IPS-20b (cell line): ENCODE results near the gene TXNIP.
A peak's percentile ranks its signal among the peaks of the same experiment; 100 is the strongest.

Source experiments
- H3K27ac ChIP-seq: one replicate; pipeline ENCODE4 v1.5.1; 2013; ENCODE audit warnings: low read length
- H3K27me3 ChIP-seq: 2 replicates; pipeline ENCODE4 v1.6.1; 2013; ENCODE audit warnings: mild to moderate bottlenecking, low read length, inconsistent platforms; ENCODE audit not compliant: insufficient read depth
- H3K36me3 ChIP-seq: 2 replicates; pipeline ENCODE4 v1.6.1; 2013; ENCODE audit warnings: low read depth, mild to moderate bottlenecking, inconsistent platforms, low read length, moderate library complexity; ENCODE audit not compliant: insufficient read depth
- H3K4me1 ChIP-seq: 2 replicates; pipeline ENCODE4 v1.6.1; 2013; ENCODE audit warnings: mild to moderate bottlenecking, control low read depth, inconsistent platforms, low read length, moderate library complexity; ENCODE audit not compliant: insufficient read depth
- H3K4me3 ChIP-seq: 2 replicates; pipeline ENCODE4 v1.5.1; 2013; ENCODE audit warnings: mild to moderate bottlenecking, low read length, inconsistent platforms
- H3K9ac ChIP-seq: 2 replicates; pipeline ENCODE4 v1.6.1; 2013; ENCODE audit warnings: low read depth, mild to moderate bottlenecking, inconsistent platforms, low read length, moderate library complexity
- H3K9me3 ChIP-seq: 2 replicates; pipeline ENCODE4 v1.6.1; 2013; ENCODE audit warnings: mild to moderate bottlenecking, low read depth, low read length, inconsistent platforms; ENCODE audit not compliant: insufficient read depth

The TXNIP gene

GRCh38 chr1:145979746-145980456 is 16.5 kb downstream of the TXNIP start:
- Histone ChIP-seq H3K4me1 (peaks cover 31% of the 10 kb centered on the region), H3K36me3 (no peaks in the 10 kb centered on the region), H3K4me3 (peak overlapping the region; percentile 55; the same call in 1 of the 2 replicates), H3K9me3 (no peaks in the 10 kb centered on the region), H3K27ac (peak overlapping the region; percentile 3), H3K9ac (peak overlapping the region; percentile 84; the same call in 1 of the 2 replicates), H3K27me3 (no peaks in the 10 kb centered on the region)

- H3K36me3 ChIP-seq, result no peaks in the 10 kb centered on the region
- peaks cover 31% of the 10 kb centered on the region for H3K4me1 ChIP-seq
- H3K9ac ChIP-seq, result peak overlapping the region; percentile 84; the same call in 1 of the 2 replicates
- H3K27me3 ChIP-seq, result no peaks in the 10 kb centered on the region
- H3K4me3 ChIP-seq, result peak overlapping the region; percentile 55
- H3K27ac ChIP-seq, result peak overlapping the region; percentile 86
- H3K9me3 ChIP-seq, result no peaks in the 10 kb centered on the region
Observed at GRCh38 chr1:145978854-145979745, 17.3 kb downstream of the TXNIP start.

GRCh38 chr1:145978471-145978853 is 17.9 kb downstream of the TXNIP start:
- H3K36me3 ChIP-seq, result no peaks in the 10 kb centered on the region
- peaks cover 31% of the 10 kb centered on the region for H3K4me1 ChIP-seq
- no peaks in the 10 kb centered on the region for H3K27me3 ChIP-seq
- H3K4me3 ChIP-seq, result peak overlapping the region; percentile 55; the same call in 1 of the 2 replicates
- H3K9me3 ChIP-seq, result no peaks in the 10 kb centered on the region
- peak overlapping the region; percentile 84; the same call in 1 of the 2 replicates for H3K9ac ChIP-seq
- peak overlapping the region; percentile 86 for H3K27ac ChIP-seq

- H3K9ac ChIP-seq, result peak overlapping the region; percentile 84; the same call in 1 of the 2 replicates
- no peaks in the 10 kb centered on the region for H3K36me3 ChIP-seq
- H3K27me3 ChIP-seq, result no peaks in the 10 kb centered on the region
- no peaks in the 10 kb centered on the region for H3K9me3 ChIP-seq
- H3K27ac ChIP-seq, result no peak overlapping the region
- H3K4me1 ChIP-seq, result peaks cover 31% of the 10 kb centered on the region
- peak overlapping the region; percentile 38; the same call in 1 of the 2 replicates for H3K4me3 ChIP-seq
Observed at GRCh38 chr1:145977486-145978470, 18.6 kb downstream of the TXNIP start.

- Histone ChIP-seq H3K36me3 (no peaks in the 10 kb centered on the region), H3K27ac (no peak overlapping the region), H3K4me1 (peaks cover 31% of the 10 kb centered on the region), H3K27me3 (no peaks in the 10 kb centered on the region), H3K9ac (no peak overlapping the region), H3K9me3 (no peaks in the 10 kb centered on the region), H3K4me3 (peak overlapping the region; percentile 38; the same call in 1 of the 2 replicates)
Observed at GRCh38 chr1:145977016-145977415, 19.4 kb downstream of the TXNIP start.

GRCh38 chr1:145975216-145975615 is 21.2 kb downstream of the TXNIP start:
- Histone ChIP-seq H3K36me3 (no peaks in the 10 kb centered on the region), H3K4me3 (no peak overlapping the region), H3K9ac (no peak overlapping the region), H3K27ac (no peak overlapping the region), H3K27me3 (no peaks in the 10 kb centered on the region), H3K4me1 (peaks cover 27% of the 10 kb centered on the region), H3K9me3 (no peaks in the 10 kb centered on the region)

- Histone ChIP-seq H3K4me1 (peaks cover 22% of the 10 kb centered on the region), H3K27ac (no peak overlapping the region), H3K36me3 (no peaks in the 10 kb centered on the region), H3K4me3 (no peak overlapping the region), H3K9me3 (no peaks in the 10 kb centered on the region), H3K9ac (no peak overlapping the region), H3K27me3 (no peaks in the 10 kb centered on the region)
Observed at GRCh38 chr1:145974721-145975120, 21.7 kb downstream of the TXNIP start.

GRCh38 chr1:145972580-145972979 is 23.8 kb downstream of the TXNIP start:
- Histone ChIP-seq H3K36me3 (no peaks in the 10 kb centered on the region), H3K27me3 (no peaks in the 10 kb centered on the region), H3K27ac (no peak overlapping the region), H3K4me3 (no peak overlapping the region), H3K4me1 (peaks cover 5% of the 10 kb centered on the region; the same call in 1 of the 2 replicates), H3K9me3 (no peaks in the 10 kb centered on the region), H3K9ac (no peak overlapping the region)

- Histone ChIP-seq H3K4me1 (peaks cover 10% of the 10 kb centered on the region), H3K27ac (no peak overlapping the region), H3K27me3 (peaks cover 25% of the 10 kb centered on the region), H3K9me3 (no peaks in the 10 kb centered on the region), H3K4me3 (no peak overlapping the region), H3K9ac (no peak overlapping the region), H3K36me3 (no peaks in the 10 kb centered on the region)
Observed at GRCh38 chr1:145967288-145967687, 29.1 kb downstream of the TXNIP start.

- H3K4me1 ChIP-seq, result peaks cover 10% of the 10 kb centered on the region
- H3K9me3 ChIP-seq, result no peaks in the 10 kb centered on the region
- no peak overlapping the region for H3K27ac ChIP-seq
- peaks cover 46% of the 10 kb centered on the region for H3K27me3 ChIP-seq
- H3K36me3 ChIP-seq, result no peaks in the 10 kb centered on the region
- peak overlapping the region; percentile 78 for H3K4me3 ChIP-seq
- H3K9ac ChIP-seq, result peak overlapping the region; percentile 63; the same call in 1 of the 2 replicates
Observed at GRCh38 chr1:145965119-145965744, 31.1 kb downstream of the TXNIP start.
